GM12892 (cell line): Measurements from ENCODE around the gene LEMD2.

Source experiments
- POLR2A ChIP-seq: IDR thresholded peaks from 2 replicates; pipeline ENCODE4 v1.6.1; 2011; ENCODE audit warnings: low read depth, low read length, control low read depth
- POLR2AphosphoS5 ChIP-seq: IDR thresholded peaks from 2 replicates; pipeline ENCODE4 v1.6.1; 2011; ENCODE audit warnings: low read depth, low read length, control low read depth
- TAF1 ChIP-seq: IDR thresholded peaks from 2 replicates; pipeline ENCODE4 v1.6.1; 2011; ENCODE audit warnings: low read depth, mild to moderate bottlenecking, control low read depth, low read length, borderline replicate concordance

GRCh38 chr6:33797626-33798342 is 8.9 kb upstream of the LEMD2 start:
- no peak for TF ChIP-seq POLR2AphosphoS5
- no peak for TF ChIP-seq TAF1
- no peak for TF ChIP-seq POLR2A
